Astrocyte of the spinal cord (primary cell): ENCODE data around the gene TSPAN32.
A peak's percentile ranks its signal among the peaks of the same experiment; 100 is the strongest.

ENCODE experiments used
- DNase-seq: peaks from one replicate; pipeline ENCODE4 v3.0.0; 2011; ENCODE audit warnings: low read depth, low spot score
- H3K4me3 ChIP-seq: 2 replicates; pipeline ENCODE4 v1.5.1; 2011; ENCODE audit warnings: low read depth, mild to moderate bottlenecking, low read length, moderate library complexity
- CTCF ChIP-seq: IDR thresholded peaks from 2 replicates; pipeline ENCODE4 v1.5.1; 2012; ENCODE audit warnings: low read depth, mild to moderate bottlenecking, low read length, inconsistent platforms
- in situ Hi-C: cut with HindIII; loops from 2 replicates; pipeline ENCODE4 v1.10.0; 2017; ENCODE audit warnings: low sequenced_read_pairs

Gene TSPAN32

GRCh38 chr11:2301631-2302305 lies at the start of gene TSPAN32, which contains the start of gene C11orf21:
Gene TSPAN32, plus strand, starts transcription at chr11:2302013. Its CDS starts 137 bp downstream, at chr11:2302150.
Gene C11orf21, minus strand, starts transcription at chr11:2301918. Its CDS starts 110 bp downstream, at chr11:2301808.
- H3K4me3 ChIP-seq: no peak within 1 kb of the TSS
- TF ChIP-seq CTCF: no peak
- peak; percentile 41 for DNase-seq
- in situ Hi-C loops: no loop called here

- no peak for DNase-seq
- in situ Hi-C loops: no loop called here
- H3K4me3 ChIP-seq: no peak overlapping the region
- TF ChIP-seq CTCF: no peak
Observed at GRCh38 chr11:2252018-2252417, 49.8 kb upstream of the TSPAN32 start.

- DNase-seq: no peak
- TF ChIP-seq CTCF: no peak
- in situ Hi-C loops: no loop called here
- no peak overlapping the region for H3K4me3 ChIP-seq
Observed at GRCh38 chr11:2256293-2256913, 45.4 kb upstream of the TSPAN32 start.

- no peak for TF ChIP-seq CTCF
- in situ Hi-C loops: no loop called here
- no peak overlapping the region for H3K4me3 ChIP-seq
- DNase-seq: no peak
Observed at GRCh38 chr11:2256951-2257700, 44.7 kb upstream of the TSPAN32 start.

GRCh38 chr11:2258501-2259465 lies 43.0 kb upstream of the TSPAN32 start:
- in situ Hi-C loops: no loop called here
- no peak overlapping the region for H3K4me3 ChIP-seq
- DNase-seq: no peak
- TF ChIP-seq CTCF: no peak

GRCh38 chr11:2259466-2259830 lies 42.4 kb upstream of the TSPAN32 start:
- TF ChIP-seq CTCF: no peak
- in situ Hi-C loops: no loop called here
- DNase-seq: no peak
- no peak overlapping the region for H3K4me3 ChIP-seq
